ENCODE results near the gene DBNDD1. TPM values are rescaled to one million over a fixed set of nuclear protein-coding genes. Genes with fewer than 3 reads are reported as not detected.

The DBNDD1 gene
- total and polyA plus RNA-seq, 2 donors (not counting 3 experiments of a cell fraction or from before 2014, with no cell fraction given), result 28.2 to 45.7 TPM

GRCh38 chr16:90000733-90001427 lies 18.4 kb downstream of the DBNDD1 start:
- Histone ChIP-seq H3K27me3 (ENCODE audit: control insufficient read depth in 2 of 2, insufficient read depth in 2 of 2, low read length in 2 of 2) (no peaks in the 10 kb centered on the region), H3K27ac (ENCODE audit: insufficient read depth, low read depth, low read length) (no peak overlapping the region), H3K4me3 (replicated peaks in 1 of 3; ENCODE audit: insufficient read depth in 1 of 3, low read depth in 1 of 3, low read length in 3 of 3) (no peak overlapping the region), H3K9ac (replicated peaks; ENCODE audit: extremely low read depth, insufficient read depth, low read length) (no peak overlapping the region), H3K79me2 (ENCODE audit: control insufficient read depth, insufficient read depth, low read length) (no peaks in the 10 kb centered on the region), H3K36me3 (ENCODE audit: control insufficient read depth in 2 of 2, extremely low read depth in 1 of 2, insufficient read depth in 2 of 2, low read length in 2 of 2) (peaks cover 0 to 3% of the 10 kb centered on the region in 2 experiments), H3K9me3 (replicated peaks; ENCODE audit: control insufficient read depth, insufficient read depth, low read length) (no peaks in the 10 kb centered on the region), H2AFZ (ENCODE audit: low read depth, low read length) (no peak overlapping the region), H3K4me2 (ENCODE audit: insufficient read depth, low read length) (no peak overlapping the region), H3K9me1 (replicated peaks; ENCODE audit: control insufficient read depth, extremely low read depth, insufficient read depth, low read length) (no peaks in the 10 kb centered on the region), H3K4me1 (ENCODE audit: control insufficient read depth, extremely low read depth, insufficient read depth, low read length) (no peaks in the 10 kb centered on the region), H4K20me1 (replicated peaks; ENCODE audit: control insufficient read depth, extremely low read depth, insufficient read depth, low read length) (no peaks in the 10 kb centered on the region)
- no peak for FAIRE-seq
- ChIA-PET POLR2A (no interaction called here), CTCF (interaction anchor here (1.4 kb wide), 1 partner anchor 14 kb away, joined by 3 read pairs; no protein-coding TSS in a partner anchor)
- dilution Hi-C loops (cut with MboI; ENCODE audit: extremely low pct_ligation_motif_present, low sequenced_read_pairs) (no loop called here), intact Hi-C loops (cut with micrococcal nuclease) (no loop called here)
- DNase-seq (ENCODE audit: low read depth, low spot score), result no peak
- no peak for TF ChIP-seq MAX (IDR thresholded peaks at IDR 0.05; ENCODE audit: insufficient read depth, insufficient read length)
- TF ChIP-seq, protein P1, sequence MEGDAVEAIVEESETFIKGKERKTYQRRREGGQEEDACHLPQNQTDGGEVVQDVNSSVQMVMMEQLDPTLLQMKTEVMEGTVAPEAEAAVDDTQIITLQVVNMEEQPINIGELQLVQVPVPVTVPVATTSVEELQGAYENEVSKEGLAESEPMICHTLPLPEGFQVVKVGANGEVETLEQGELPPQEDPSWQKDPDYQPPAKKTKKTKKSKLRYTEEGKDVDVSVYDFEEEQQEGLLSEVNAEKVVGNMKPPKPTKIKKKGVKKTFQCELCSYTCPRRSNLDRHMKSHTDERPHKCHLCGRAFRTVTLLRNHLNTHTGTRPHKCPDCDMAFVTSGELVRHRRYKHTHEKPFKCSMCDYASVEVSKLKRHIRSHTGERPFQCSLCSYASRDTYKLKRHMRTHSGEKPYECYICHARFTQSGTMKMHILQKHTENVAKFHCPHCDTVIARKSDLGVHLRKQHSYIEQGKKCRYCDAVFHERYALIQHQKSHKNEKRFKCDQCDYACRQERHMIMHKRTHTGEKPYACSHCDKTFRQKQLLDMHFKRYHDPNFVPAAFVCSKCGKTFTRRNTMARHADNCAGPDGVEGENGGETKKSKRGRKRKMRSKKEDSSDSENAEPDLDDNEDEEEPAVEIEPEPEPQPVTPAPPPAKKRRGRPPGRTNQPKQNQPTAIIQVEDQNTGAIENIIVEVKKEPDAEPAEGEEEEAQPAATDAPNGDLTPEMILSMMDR (IDR thresholded peaks at IDR 0.05; ENCODE audit: extremely low read depth in 1 of 2, insufficient read depth in 1 of 2, low read depth in 1 of 2, low read length in 2 of 2), result no peak
- TF ChIP-seq POLR2AphosphoS5 (IDR thresholded peaks at IDR 0.05; ENCODE audit: insufficient read depth, low read depth, low read length), result no peak
- no peak for TF ChIP-seq MYC (IDR thresholded peaks at IDR 0.05; ENCODE audit: low read depth, low read length)
- TF ChIP-seq GATA2 (IDR thresholded peaks at IDR 0.05; ENCODE audit: insufficient read depth, insufficient read length, low read depth, low read length), result no peak
- no peak for TF ChIP-seq EZH2 (IDR thresholded peaks at IDR 0.05; ENCODE audit: borderline replicate concordance, low read depth, low read length, severe bottlenecking)
- TF ChIP-seq JUN (IDR thresholded peaks at IDR 0.05; ENCODE audit: borderline replicate concordance, insufficient read depth, insufficient read length, low read depth), result no peak
- no peak for TF ChIP-seq FOS (IDR thresholded peaks at IDR 0.05; ENCODE audit: borderline replicate concordance, insufficient read depth, low read length)
- TF ChIP-seq POLR2A (IDR thresholded peaks at IDR 0.05; ENCODE audit: low read depth, low read length), result no peak
- no TSS peak for BruUV-seq (replicated peaks)
